ENCODE measurements around the gene CCDC18. TPM values are rescaled to one million over a fixed set of nuclear protein-coding genes. Genes with fewer than 3 reads are reported as not detected.
A peak's percentile ranks its signal among the peaks of the same experiment; 100 is the strongest.
"Not testable (repeated sequence)": the region's sequence is repeated elsewhere in the genome, so short reads cannot be mapped to it uniquely, and the experiment has no call there.

Gene CCDC18
- total RNA-seq, 2 donors from 2014 or later = 1.3 to 4.4 TPM

GRCh38 chr1:93275634-93276295 is 95.2 kb downstream of the CCDC18 start:
- DNase-seq = no peak
- 60 to 69% methylated on average over 5 of the region's 5 CpGs for WGBS, 2 donors
- no peak overlapping the region for H3K4me3 ChIP-seq
- H3K9me3 ChIP-seq = no peaks in the 10 kb centered on the region
- intact Hi-C loops (cut with DNase I) = no loop called here
- no peak overlapping the region for H3K27ac ChIP-seq
- H3K36me3 ChIP-seq (replicated peaks in 1 of 2; ENCODE audit: insufficient read depth in 1 of 2, low read depth in 2 of 2) = no peaks in the 10 kb centered on the region
- TF ChIP-seq CTCF (IDR thresholded peaks at IDR 0.05) (no peak), POLR2A (IDR thresholded peaks at IDR 0.05) (no peak)
- no peak for ATAC-seq
- no peaks in the 10 kb centered on the region for H3K27me3 ChIP-seq
- no peaks in the 10 kb centered on the region for H3K4me1 ChIP-seq

GRCh38 chr1:93277530-93277929 is 97.0 kb downstream of the CCDC18 start:
- intact Hi-C loops (cut with DNase I); H3K27ac ChIP-seq; H3K36me3 ChIP-seq (replicated peaks in 1 of 2; ENCODE audit: insufficient read depth in 1 of 2, low read depth in 2 of 2); DNase-seq; H3K9me3 ChIP-seq; H3K4me3 ChIP-seq; ATAC-seq; H3K27me3 ChIP-seq; H3K4me1 ChIP-seq: not testable (repeated sequence)
- 25 to 28% methylated on average over 3 of the region's 3 CpGs for WGBS, 2 donors

- Histone ChIP-seq H3K27ac (no peak overlapping the region), H3K4me3 (no peak overlapping the region), H3K36me3 (replicated peaks in 1 of 2; ENCODE audit: insufficient read depth in 1 of 2, low read depth in 2 of 2) (no peaks in the 10 kb centered on the region), H3K27me3 (no peaks in the 10 kb centered on the region), H3K9me3 (no peaks in the 10 kb centered on the region), H3K4me1 (no peaks in the 10 kb centered on the region)
- DNase-seq (no peak), ATAC-seq (no peak)
- intact Hi-C loops (cut with DNase I) = no loop called here
- 88 to 91% methylated on average over 1 of the region's 1 CpG for WGBS, 2 donors
- no peak for TF ChIP-seq CTCF (IDR thresholded peaks at IDR 0.05)
- no peak for TF ChIP-seq POLR2A (IDR thresholded peaks at IDR 0.05)
Measured at GRCh38 chr1:93283496-93283895, 103.0 kb downstream of the CCDC18 start.

GRCh38 chr1:93288558-93288957 is 108.0 kb downstream of the CCDC18 start:
- H3K36me3 ChIP-seq (replicated peaks in 1 of 2; ENCODE audit: insufficient read depth in 1 of 2, low read depth in 2 of 2) = no peaks in the 10 kb centered on the region
- H3K27ac ChIP-seq = no peak overlapping the region
- WGBS, 2 donors = 73 to 79% methylated on average over 3 of the region's 3 CpGs
- no peak for ATAC-seq
- H3K4me1 ChIP-seq = no peaks in the 10 kb centered on the region
- intact Hi-C loops (cut with DNase I) = no loop called here
- no peaks in the 10 kb centered on the region for H3K9me3 ChIP-seq
- TF ChIP-seq POLR2A (IDR thresholded peaks at IDR 0.05) (no peak), CTCF (IDR thresholded peaks at IDR 0.05) (no peak)
- DNase-seq = peak in 1 of 4 donors; percentile 10
- no peak overlapping the region for H3K4me3 ChIP-seq
- H3K27me3 ChIP-seq = no peaks in the 10 kb centered on the region

- TF ChIP-seq POLR2A (IDR thresholded peaks at IDR 0.05) (no peak), CTCF (IDR thresholded peaks at IDR 0.05) (no peak)
- Histone ChIP-seq H3K4me1 (no peaks in the 10 kb centered on the region), H3K36me3 (replicated peaks in 1 of 2; ENCODE audit: insufficient read depth in 1 of 2, low read depth in 2 of 2) (no peaks in the 10 kb centered on the region), H3K9me3 (no peaks in the 10 kb centered on the region), H3K27ac (no peak overlapping the region), H3K27me3 (no peaks in the 10 kb centered on the region), H3K4me3 (no peak overlapping the region)
- intact Hi-C loops (cut with DNase I) = no loop called here
- 83 to 88% methylated on average over 3 of the region's 3 CpGs for WGBS, 2 donors
- ATAC-seq (no peak), DNase-seq (no peak)
Measured at GRCh38 chr1:93296555-93297154, 116.1 kb downstream of the CCDC18 start.

Data from body of pancreas (tissue), 4 donors.